ENCODE results near the gene ARHGAP22.

Gene ARHGAP22

DNA sequence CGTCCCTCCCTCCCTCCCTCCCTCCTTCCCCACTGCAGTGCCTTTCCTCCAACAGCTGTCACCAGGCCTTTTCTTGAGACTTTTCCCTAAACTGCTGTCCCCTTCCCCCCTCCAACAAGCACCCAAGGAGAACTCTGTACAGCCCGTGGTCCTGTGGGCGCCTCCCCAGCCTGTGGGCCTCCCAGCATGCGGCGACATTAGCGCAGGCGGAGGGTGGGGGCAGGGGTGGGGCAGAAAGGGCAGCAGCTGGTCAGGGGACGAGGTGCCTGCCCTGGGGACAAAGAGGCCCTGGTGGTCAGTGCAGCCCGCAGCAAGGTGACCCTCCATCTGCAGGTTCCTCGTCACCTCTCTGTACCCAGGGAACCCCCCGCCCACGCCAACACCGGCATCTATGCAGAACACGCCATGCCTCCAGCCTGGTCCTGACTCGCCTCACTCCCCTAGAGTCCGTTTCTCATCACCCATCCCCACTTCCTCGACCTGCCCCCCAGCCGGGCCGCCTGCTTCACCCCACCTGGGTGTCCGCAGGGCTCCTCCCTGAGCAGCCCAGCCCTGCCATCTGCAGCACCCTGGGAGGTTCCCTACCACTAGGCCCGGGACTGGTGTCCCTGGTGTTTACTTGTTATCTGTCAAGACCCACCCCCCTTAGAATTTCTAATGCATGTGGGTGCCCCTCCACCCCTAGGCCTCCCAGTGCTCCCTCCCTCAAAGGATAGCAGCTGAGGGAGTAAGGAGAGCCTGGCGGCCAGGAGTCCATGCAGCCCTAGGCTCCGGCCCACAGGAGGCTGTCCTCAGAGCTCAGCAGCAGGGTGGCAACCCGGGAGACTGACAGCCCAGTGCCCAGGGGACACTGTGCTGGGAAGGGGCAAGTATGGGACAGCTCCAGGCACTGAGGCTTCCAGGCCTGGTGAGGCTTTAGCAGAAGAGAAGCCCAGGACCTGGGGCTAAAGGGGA is 147.8 kb downstream of the ARHGAP22 start:
- Mint-ChIP-seq H3K4me3 (peak overlapping the region; percentile 62), H3K27me3 (peaks cover 3% of the 10 kb centered on the region), H3K9me3 (no peaks in the 10 kb centered on the region), H3K4me1 (peaks cover 14% of the 10 kb centered on the region), H3K27ac (no peak overlapping the region), H3K36me3 (no peaks in the 10 kb centered on the region)
- ATAC-seq (ENCODE audit: low read depth) (peak; percentile 27), DNase-seq (ENCODE audit: low spot score in 2 of 2) (no peak)

DNA sequence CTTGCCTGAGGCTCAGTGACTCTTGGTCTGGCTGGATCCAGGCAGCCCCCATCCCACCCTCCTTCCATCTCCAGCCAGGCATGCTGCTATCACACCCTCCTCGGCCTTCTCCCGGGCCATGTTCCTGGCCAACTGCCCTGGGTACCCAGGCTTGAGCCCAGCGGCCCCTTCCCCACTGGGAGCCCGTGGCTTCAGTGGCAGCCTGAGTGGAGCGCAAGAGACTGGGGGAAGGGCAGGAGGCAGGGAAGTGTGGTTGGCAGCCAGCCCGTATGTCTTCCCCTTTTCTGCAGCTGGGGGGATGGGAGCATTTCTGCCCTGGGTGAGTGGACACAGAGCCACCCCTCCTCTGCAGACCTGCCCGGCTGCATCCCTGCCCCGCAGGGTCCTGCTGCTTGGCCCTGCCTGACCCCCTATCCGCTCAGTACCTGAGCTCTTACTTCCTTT is 148.5 kb downstream of the ARHGAP22 start:
- ATAC-seq (ENCODE audit: low read depth) (peak; percentile 83), DNase-seq (ENCODE audit: low spot score in 2 of 2) (peak in 1 of 2 donors; percentile 18)
- H3K36me3 Mint-ChIP-seq = no peaks in the 10 kb centered on the region
- peaks cover 14% of the 10 kb centered on the region for H3K4me1 Mint-ChIP-seq
- peaks cover 7% of the 10 kb centered on the region for H3K27me3 Mint-ChIP-seq
- H3K27ac Mint-ChIP-seq = no peak overlapping the region
- H3K9me3 Mint-ChIP-seq = no peaks in the 10 kb centered on the region
- H3K4me3 Mint-ChIP-seq = peak overlapping the region; percentile 49

- Mint-ChIP-seq H3K27me3 (peaks cover 7% of the 10 kb centered on the region), H3K9me3 (no peaks in the 10 kb centered on the region), H3K27ac (no peak overlapping the region), H3K36me3 (no peaks in the 10 kb centered on the region), H3K4me3 (no peak overlapping the region), H3K4me1 (peaks cover 14% of the 10 kb centered on the region)
- ATAC-seq (ENCODE audit: low read depth) (no peak), DNase-seq (ENCODE audit: low spot score in 2 of 2) (no peak)
Observed at GRCh38 chr10:48455392-48456151, 149.3 kb downstream of the ARHGAP22 start.

DNA sequence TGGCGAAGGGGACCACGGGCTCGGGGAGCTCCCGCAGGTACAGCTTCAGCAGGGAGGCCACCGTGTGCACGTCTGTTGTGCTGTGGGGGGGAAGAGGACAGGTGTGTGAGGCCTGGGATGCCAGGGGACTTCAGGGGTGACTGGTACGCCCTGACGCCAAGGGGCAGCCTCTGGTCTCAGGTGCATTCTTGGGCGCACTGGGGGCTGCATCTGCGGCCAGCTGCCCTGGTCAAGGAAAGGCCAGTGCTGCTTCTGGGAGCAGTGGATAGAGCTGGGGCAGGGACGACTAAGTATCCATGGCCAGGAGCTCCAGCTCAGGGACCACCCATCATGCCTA is 149.8 kb downstream of the ARHGAP22 start:
- Mint-ChIP-seq H3K4me1 (peaks cover 14% of the 10 kb centered on the region), H3K36me3 (no peaks in the 10 kb centered on the region), H3K9me3 (no peaks in the 10 kb centered on the region), H3K27me3 (peaks cover 7% of the 10 kb centered on the region), H3K27ac (no peak overlapping the region), H3K4me3 (no peak overlapping the region)
- DNase-seq (ENCODE audit: low spot score in 2 of 2) (no peak), ATAC-seq (ENCODE audit: low read depth) (no peak)

- H3K9me3 Mint-ChIP-seq = no peaks in the 10 kb centered on the region
- no peak overlapping the region for H3K4me3 Mint-ChIP-seq
- H3K36me3 Mint-ChIP-seq = no peaks in the 10 kb centered on the region
- no peak for ATAC-seq (ENCODE audit: low read depth)
- H3K27me3 Mint-ChIP-seq = peaks cover 7% of the 10 kb centered on the region
- H3K4me1 Mint-ChIP-seq = peaks cover 14% of the 10 kb centered on the region
- no peak overlapping the region for H3K27ac Mint-ChIP-seq
- no peak for DNase-seq (ENCODE audit: low spot score in 2 of 2)
Observed at GRCh38 chr10:48454302-48455054, 150.4 kb downstream of the ARHGAP22 start.

GRCh38 chr10:48453451-48454301 is 151.2 kb downstream of the ARHGAP22 start:
- no peaks in the 10 kb centered on the region for H3K36me3 Mint-ChIP-seq
- H3K9me3 Mint-ChIP-seq = no peaks in the 10 kb centered on the region
- peaks cover 14% of the 10 kb centered on the region for H3K4me1 Mint-ChIP-seq
- DNase-seq (ENCODE audit: low spot score in 2 of 2) = no peak
- H3K4me3 Mint-ChIP-seq = no peak overlapping the region
- no peak overlapping the region for H3K27ac Mint-ChIP-seq
- H3K27me3 Mint-ChIP-seq = peaks cover 10% of the 10 kb centered on the region
- ATAC-seq (ENCODE audit: low read depth) = no peak

GRCh38 chr10:48452879-48453412 is 151.9 kb downstream of the ARHGAP22 start:
- no peak for ATAC-seq (ENCODE audit: low read depth)
- Mint-ChIP-seq H3K4me1 (peaks cover 14% of the 10 kb centered on the region), H3K27ac (no peak overlapping the region), H3K27me3 (peaks cover 11% of the 10 kb centered on the region), H3K4me3 (no peak overlapping the region), H3K36me3 (no peaks in the 10 kb centered on the region), H3K9me3 (no peaks in the 10 kb centered on the region)
- no peak for DNase-seq (ENCODE audit: low spot score in 2 of 2)

- Mint-ChIP-seq H3K36me3 (no peaks in the 10 kb centered on the region), H3K4me3 (no peak overlapping the region), H3K27ac (no peak overlapping the region), H3K9me3 (no peaks in the 10 kb centered on the region), H3K4me1 (peaks cover 11% of the 10 kb centered on the region), H3K27me3 (peaks cover 15% of the 10 kb centered on the region)
- ATAC-seq (ENCODE audit: low read depth) (no peak), DNase-seq (ENCODE audit: low spot score in 2 of 2) (no peak)
Observed at GRCh38 chr10:48451969-48452878, 152.6 kb downstream of the ARHGAP22 start.

DNA sequence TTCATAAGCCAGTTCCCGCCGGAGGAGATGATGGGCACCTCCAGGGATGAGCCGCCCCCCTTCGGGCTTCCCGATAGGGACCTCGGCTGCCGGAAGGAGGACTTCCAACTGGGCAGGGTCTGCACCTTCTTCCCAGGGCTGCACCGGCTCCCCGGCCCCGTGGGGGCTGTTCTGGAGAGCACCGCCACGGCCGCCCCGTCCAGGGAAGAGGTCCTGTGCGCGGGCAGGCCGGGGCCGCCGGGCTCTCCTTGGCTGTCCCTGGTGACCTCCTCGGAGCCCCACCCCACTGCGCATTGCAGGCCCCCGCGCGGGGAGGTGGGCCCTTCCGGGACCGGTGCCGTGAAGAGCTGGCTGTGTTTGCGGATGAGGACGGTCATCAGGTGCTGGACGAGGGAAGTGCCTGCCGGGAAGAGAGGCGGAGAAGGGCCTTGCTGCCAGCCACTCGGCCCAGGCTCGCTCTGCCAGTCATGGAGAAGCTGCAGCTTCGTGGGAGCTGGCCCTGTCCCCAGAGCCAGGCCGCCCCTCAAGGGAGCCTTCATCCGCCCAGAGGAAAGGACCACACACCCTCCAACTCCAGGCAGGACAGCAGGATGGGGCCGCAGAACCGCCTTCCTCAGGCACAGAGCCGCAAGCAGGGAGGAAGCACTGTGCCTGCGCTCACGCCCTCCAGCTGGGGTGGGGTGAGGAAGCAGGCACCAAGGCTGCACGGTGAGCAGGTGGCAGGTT is 154.0 kb downstream of the ARHGAP22 start:
- DNase-seq (ENCODE audit: low spot score in 2 of 2) (no peak), ATAC-seq (ENCODE audit: low read depth) (no peak)
- H3K36me3 Mint-ChIP-seq = no peaks in the 10 kb centered on the region
- no peaks in the 10 kb centered on the region for H3K9me3 Mint-ChIP-seq
- H3K27me3 Mint-ChIP-seq = peaks cover 19% of the 10 kb centered on the region
- H3K27ac Mint-ChIP-seq = no peak overlapping the region
- H3K4me1 Mint-ChIP-seq = no peaks in the 10 kb centered on the region
- H3K4me3 Mint-ChIP-seq = no peak overlapping the region

DNA sequence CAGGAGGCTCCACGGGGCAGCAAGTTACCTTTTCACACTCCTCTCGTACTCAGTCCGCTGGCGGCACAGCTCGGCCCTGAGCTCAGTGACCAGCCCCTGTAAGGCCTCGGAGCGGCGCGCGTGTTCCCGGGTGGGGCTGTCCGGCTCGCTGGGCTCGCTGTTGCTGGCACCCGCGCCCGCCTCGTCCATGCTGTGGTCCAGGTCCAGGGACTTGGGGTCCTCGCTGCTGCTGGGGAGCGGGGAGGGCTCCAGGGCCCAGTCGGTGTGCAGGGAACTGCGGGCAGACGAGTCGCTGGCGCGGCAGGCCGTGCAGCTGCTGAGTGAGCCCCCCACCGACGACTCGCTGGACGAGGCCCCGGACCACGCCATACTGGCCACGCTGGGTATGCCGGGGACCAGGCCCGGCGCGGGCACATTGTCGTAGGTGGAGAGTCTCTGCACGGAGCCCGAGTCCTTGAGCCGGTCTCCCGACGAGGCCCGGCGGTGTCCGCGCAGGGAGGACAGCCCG is 154.6 kb downstream of the ARHGAP22 start:
- ATAC-seq (ENCODE audit: low read depth) (no peak), DNase-seq (ENCODE audit: low spot score in 2 of 2) (no peak)
- Mint-ChIP-seq H3K4me1 (no peaks in the 10 kb centered on the region), H3K27me3 (peaks cover 19% of the 10 kb centered on the region), H3K27ac (no peak overlapping the region), H3K4me3 (no peak overlapping the region), H3K36me3 (no peaks in the 10 kb centered on the region), H3K9me3 (no peaks in the 10 kb centered on the region)

DNA sequence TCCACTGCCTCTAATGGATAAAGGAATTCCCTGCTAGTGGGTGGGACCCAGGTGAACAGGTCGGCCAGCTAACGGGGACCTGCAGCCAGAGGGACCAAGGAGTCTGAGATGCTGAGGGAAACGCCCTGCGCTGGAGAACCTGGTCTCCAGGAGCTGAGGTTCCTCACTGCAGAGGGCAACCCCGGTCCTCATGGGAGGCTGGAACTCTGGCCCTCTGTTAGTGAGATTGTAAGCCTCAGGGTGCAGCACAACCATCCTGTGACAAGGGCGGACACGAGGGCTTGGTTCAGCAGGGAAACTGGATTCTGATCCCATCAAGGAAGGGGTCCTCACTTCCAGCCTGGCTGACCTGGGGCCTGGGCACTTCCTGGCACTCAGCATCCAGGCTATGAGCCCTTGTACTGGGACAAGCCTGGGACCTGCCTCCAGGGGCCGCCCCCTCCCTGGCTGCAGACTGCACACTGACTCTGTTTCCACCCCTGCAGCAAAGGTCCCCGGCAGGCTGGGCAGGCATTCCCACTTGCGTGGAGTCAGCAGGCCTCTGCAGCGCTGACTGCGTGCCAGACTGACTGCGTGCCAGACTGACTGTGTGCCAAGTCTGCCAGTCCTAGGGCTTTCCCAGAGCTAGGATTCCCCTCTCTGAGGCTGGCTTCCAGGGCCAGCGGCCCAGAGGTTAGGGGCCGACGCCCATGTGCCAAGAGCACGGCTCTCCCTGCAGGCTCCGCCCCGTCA is 155.2 kb downstream of the ARHGAP22 start:
- peaks cover 19% of the 10 kb centered on the region for H3K27me3 Mint-ChIP-seq
- H3K4me3 Mint-ChIP-seq = no peak overlapping the region
- no peaks in the 10 kb centered on the region for H3K9me3 Mint-ChIP-seq
- ATAC-seq (ENCODE audit: low read depth) (no peak), DNase-seq (ENCODE audit: low spot score in 2 of 2) (no peak)
- H3K36me3 Mint-ChIP-seq = no peaks in the 10 kb centered on the region
- no peak overlapping the region for H3K27ac Mint-ChIP-seq
- no peaks in the 10 kb centered on the region for H3K4me1 Mint-ChIP-seq

Data from memory B cell (primary cell).